ENCODE data around the gene MDP1. TPM values are rescaled to one million over a fixed set of nuclear protein-coding genes. Genes with fewer than 3 reads are reported as not detected.

MDP1 gene
- polyA plus RNA-seq, 1 donor (not counting 4 experiments of a cell fraction or from before 2014, with no cell fraction given): 7.3 TPM

GRCh38 chr14:24192933-24193332 is 22.9 kb downstream of the MDP1 start:
- Histone ChIP-seq H3K36me3 (ENCODE audit: control insufficient read depth in 2 of 2, extremely low read depth in 1 of 2, insufficient read depth in 2 of 2, low read length in 2 of 2) (peaks cover 15 to 21% of the 10 kb centered on the region in 2 experiments), H3K4me3 (ENCODE audit: control insufficient read depth in 2 of 3, extremely low read depth in 1 of 3, insufficient read depth in 2 of 3, low read depth in 1 of 3, low read length in 3 of 3) (no peak overlapping the region), H3K79me2 (ENCODE audit: control insufficient read depth, insufficient read depth, low read length) (peaks cover 47% of the 10 kb centered on the region), H4K20me1 (ENCODE audit: control insufficient read depth, extremely low read depth, insufficient read depth, low read length) (no peaks in the 10 kb centered on the region), H2AFZ (ENCODE audit: control insufficient read depth, low read length) (no peak overlapping the region), H3K9me1 (ENCODE audit: control insufficient read depth, extremely low read depth, insufficient read depth, low read length) (no peaks in the 10 kb centered on the region), H3K9me3 (ENCODE audit: control insufficient read depth, low read depth, low read length) (no peaks in the 10 kb centered on the region), H3K27me3 (ENCODE audit: control insufficient read depth, extremely low read depth, insufficient read depth, low read length) (no peaks in the 10 kb centered on the region), H3K4me2 (ENCODE audit: control insufficient read depth, extremely low read depth, insufficient read depth, low read depth, low read length) (no peak overlapping the region), H3K9ac (ENCODE audit: control insufficient read depth, extremely low read depth, insufficient read depth, low read length) (no peak overlapping the region), H3K27ac (ENCODE audit: control insufficient read depth, insufficient read depth, low read length) (no peak overlapping the region), H3K4me1 (ENCODE audit: control insufficient read depth, extremely low read depth, insufficient read depth, low read length) (peaks cover 22% of the 10 kb centered on the region)
- TF ChIP-seq CTCF (optimal IDR thresholded peaks at IDR 0.05 in 1 of 3, IDR thresholded peaks at IDR 0.05 in 1 of 3, conservative IDR thresholded peaks at IDR 0.05 in 1 of 3; ENCODE audit: extremely low read depth in 1 of 3, insufficient read depth in 2 of 3, low read length in 3 of 3): no peak
- TF ChIP-seq EZH2 (IDR thresholded peaks at IDR 0.05; ENCODE audit: low read length): no peak
- DNase-seq (ENCODE audit: low read depth, low spot score) (no peak), FAIRE-seq (no peak)
- dilution Hi-C loops (cut with MboI; ENCODE audit: extremely low pct_ligation_motif_present, low sequenced_read_pairs): no loop called here

- H3K79me2 ChIP-seq (ENCODE audit: control insufficient read depth, insufficient read depth, low read length): peaks cover 42% of the 10 kb centered on the region
- no peaks in the 10 kb centered on the region for H3K9me1 ChIP-seq (ENCODE audit: control insufficient read depth, extremely low read depth, insufficient read depth, low read length)
These were observed 25.4 kb downstream of the MDP1 start for GRCh38 chr14:24190416-24190815.

More at GRCh38 chr14:24190416-24190815, 25.4 kb downstream of the MDP1 start:
- H3K9ac ChIP-seq (ENCODE audit: control insufficient read depth, extremely low read depth, insufficient read depth, low read length): no peak overlapping the region
- H3K27ac ChIP-seq (ENCODE audit: control insufficient read depth, insufficient read depth, low read length): no peak overlapping the region
- H2AFZ ChIP-seq (ENCODE audit: control insufficient read depth, low read length): no peak overlapping the region
- peaks cover 4% of the 10 kb centered on the region for H4K20me1 ChIP-seq (ENCODE audit: control insufficient read depth, extremely low read depth, insufficient read depth, low read length)
- dilution Hi-C loops (cut with MboI; ENCODE audit: extremely low pct_ligation_motif_present, low sequenced_read_pairs): no loop called here
- no peaks in the 10 kb centered on the region for H3K9me3 ChIP-seq (ENCODE audit: control insufficient read depth, low read depth, low read length)
- TF ChIP-seq CTCF (optimal IDR thresholded peaks at IDR 0.05 in 1 of 3, IDR thresholded peaks at IDR 0.05 in 1 of 3, conservative IDR thresholded peaks at IDR 0.05 in 1 of 3; ENCODE audit: extremely low read depth in 1 of 3, insufficient read depth in 2 of 3, low read length in 3 of 3): no peak
- TF ChIP-seq EZH2 (IDR thresholded peaks at IDR 0.05; ENCODE audit: low read length): no peak
- H3K4me1 ChIP-seq (ENCODE audit: control insufficient read depth, extremely low read depth, insufficient read depth, low read length): peaks cover 23% of the 10 kb centered on the region
- peaks cover 30 to 40% of the 10 kb centered on the region in 2 experiments for H3K36me3 ChIP-seq (ENCODE audit: control insufficient read depth in 2 of 2, extremely low read depth in 1 of 2, insufficient read depth in 2 of 2, low read length in 2 of 2)
- H3K4me3 ChIP-seq (ENCODE audit: control insufficient read depth in 2 of 3, extremely low read depth in 1 of 3, insufficient read depth in 2 of 3, low read depth in 1 of 3, low read length in 3 of 3): no peak overlapping the region
- H3K4me2 ChIP-seq (ENCODE audit: control insufficient read depth, extremely low read depth, insufficient read depth, low read depth, low read length): no peak overlapping the region
- FAIRE-seq (no peak), DNase-seq (ENCODE audit: low read depth, low spot score) (no peak)
- no peaks in the 10 kb centered on the region for H3K27me3 ChIP-seq (ENCODE audit: control insufficient read depth, extremely low read depth, insufficient read depth, low read length)
